ENCODE data around the gene CDC37L1.

Gene CDC37L1

DNA sequence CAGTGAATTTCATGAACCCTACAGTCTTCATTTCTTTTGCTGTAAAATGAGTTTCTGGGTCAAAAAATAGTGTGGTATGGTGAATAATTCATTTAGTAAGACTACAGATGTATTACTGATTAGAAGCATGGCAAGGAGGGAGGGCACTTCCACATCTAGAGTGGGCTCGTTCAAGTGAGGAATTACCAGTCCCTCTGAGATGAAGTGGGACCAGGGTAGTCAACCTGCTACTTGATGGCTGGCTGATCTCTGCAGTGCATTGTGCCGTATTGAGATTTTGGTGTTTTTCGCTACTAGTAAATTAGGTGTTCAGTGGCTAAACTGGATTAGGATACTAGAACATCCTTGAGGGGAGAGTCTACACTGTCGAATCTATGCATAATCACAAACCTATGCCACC is 10.8 kb downstream of the CDC37L1 start:
- TF ChIP-seq, protein P1, sequence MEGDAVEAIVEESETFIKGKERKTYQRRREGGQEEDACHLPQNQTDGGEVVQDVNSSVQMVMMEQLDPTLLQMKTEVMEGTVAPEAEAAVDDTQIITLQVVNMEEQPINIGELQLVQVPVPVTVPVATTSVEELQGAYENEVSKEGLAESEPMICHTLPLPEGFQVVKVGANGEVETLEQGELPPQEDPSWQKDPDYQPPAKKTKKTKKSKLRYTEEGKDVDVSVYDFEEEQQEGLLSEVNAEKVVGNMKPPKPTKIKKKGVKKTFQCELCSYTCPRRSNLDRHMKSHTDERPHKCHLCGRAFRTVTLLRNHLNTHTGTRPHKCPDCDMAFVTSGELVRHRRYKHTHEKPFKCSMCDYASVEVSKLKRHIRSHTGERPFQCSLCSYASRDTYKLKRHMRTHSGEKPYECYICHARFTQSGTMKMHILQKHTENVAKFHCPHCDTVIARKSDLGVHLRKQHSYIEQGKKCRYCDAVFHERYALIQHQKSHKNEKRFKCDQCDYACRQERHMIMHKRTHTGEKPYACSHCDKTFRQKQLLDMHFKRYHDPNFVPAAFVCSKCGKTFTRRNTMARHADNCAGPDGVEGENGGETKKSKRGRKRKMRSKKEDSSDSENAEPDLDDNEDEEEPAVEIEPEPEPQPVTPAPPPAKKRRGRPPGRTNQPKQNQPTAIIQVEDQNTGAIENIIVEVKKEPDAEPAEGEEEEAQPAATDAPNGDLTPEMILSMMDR (conservative IDR thresholded peaks at IDR 0.05; ENCODE audit: control insufficient read depth, insufficient read depth, low read depth, low read length), result no peak
- DNase-seq (ENCODE audit: low read depth), result no peak
- H3K4me3 ChIP-seq (ENCODE audit: control insufficient read depth, low read depth, low read length), result no peak overlapping the region

DNA sequence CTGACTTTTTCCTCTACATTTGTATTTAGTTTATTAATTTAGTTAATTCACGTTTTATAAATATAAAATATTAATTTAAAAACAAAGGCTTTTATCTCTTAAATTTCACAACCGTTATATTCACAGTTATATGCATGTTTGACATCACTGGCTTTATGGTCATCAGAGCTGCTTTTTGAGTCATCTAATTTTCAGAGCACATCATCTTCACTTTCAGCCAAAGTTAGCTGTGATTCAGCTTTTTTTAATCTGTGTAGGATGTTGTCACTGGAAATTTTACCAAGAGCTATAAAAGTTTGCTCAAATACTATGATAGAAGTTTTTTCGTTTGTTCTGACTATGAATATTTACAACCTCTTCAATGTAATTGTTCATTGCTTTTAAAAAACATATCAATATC is 12.4 kb downstream of the CDC37L1 start:
- peak; percentile 90 for DNase-seq (ENCODE audit: low read depth)
- H3K4me3 ChIP-seq (ENCODE audit: control insufficient read depth, low read depth, low read length), result no peak overlapping the region
- TF ChIP-seq, protein P1 (conservative IDR thresholded peaks at IDR 0.05; ENCODE audit: control insufficient read depth, insufficient read depth, low read depth, low read length), result no peak

DNA sequence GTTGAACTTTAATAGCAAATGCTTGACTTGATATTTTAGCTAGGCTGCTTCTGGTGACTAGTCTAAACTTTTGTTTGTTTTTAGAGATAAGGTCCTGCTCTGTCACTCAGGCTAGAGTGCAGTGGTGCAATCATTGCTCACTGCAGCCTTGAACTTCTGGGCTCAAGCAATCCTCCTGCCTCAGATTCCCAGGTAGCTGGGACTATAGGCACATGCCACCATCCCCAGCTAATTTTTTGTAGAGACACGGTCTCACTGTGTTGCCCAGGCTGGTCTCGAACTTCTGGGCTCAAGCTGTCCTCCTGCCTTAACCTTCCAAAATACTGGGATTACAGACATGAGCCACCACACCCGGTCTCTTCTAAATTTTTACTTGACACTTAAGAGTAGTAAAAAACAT is 20.7 kb downstream of the CDC37L1 start:
- H3K4me3 ChIP-seq (ENCODE audit: control insufficient read depth, low read depth, low read length), result no peak overlapping the region
- DNase-seq (ENCODE audit: low read depth), result no peak
- TF ChIP-seq, protein P1 (conservative IDR thresholded peaks at IDR 0.05; ENCODE audit: control insufficient read depth, insufficient read depth, low read depth, low read length), result no peak

DNA sequence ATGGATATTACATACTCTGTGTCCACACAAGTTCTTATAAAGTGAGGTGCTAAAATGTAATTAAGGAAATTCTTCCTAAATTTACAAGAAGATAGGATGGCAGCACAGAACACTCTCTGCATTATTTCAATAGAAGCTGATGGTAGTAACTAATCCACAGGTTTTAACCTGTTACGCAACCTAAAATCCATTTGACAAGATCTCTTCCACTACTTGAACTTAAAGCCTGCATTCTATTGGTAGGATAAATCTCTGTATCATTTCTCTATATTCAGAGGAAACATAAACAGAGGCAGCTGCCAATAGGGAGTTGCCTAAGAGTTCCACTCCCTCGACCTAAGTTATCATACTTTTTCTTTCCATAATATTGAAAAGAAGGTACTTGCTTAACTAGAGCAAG is 21.6 kb downstream of the CDC37L1 start:
- no peak overlapping the region for H3K4me3 ChIP-seq (ENCODE audit: control insufficient read depth, low read depth, low read length)
- DNase-seq (ENCODE audit: low read depth), result no peak
- TF ChIP-seq, protein P1 (conservative IDR thresholded peaks at IDR 0.05; ENCODE audit: control insufficient read depth, insufficient read depth, low read depth, low read length), result no peak

DNA sequence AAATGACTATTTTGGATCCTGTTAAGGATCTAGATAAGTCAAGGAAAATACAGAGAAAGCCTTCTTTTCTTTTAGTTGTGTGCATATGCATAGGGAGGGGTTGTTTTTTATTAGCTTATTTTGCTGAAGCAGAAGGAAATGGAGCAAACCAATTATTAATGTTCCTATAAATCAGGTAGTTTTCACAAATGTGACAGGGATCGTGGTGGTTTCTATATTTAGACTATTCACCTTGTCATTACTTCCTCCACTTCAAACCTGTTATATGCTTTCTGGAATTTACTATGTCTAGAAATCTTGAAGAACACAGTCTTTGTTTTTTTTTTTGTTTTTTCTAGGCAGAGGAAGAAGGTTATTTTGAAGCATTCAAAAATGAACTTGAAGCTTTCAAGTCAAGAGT is 22.2 kb downstream of the CDC37L1 start:
- DNase-seq (ENCODE audit: low read depth), result no peak
- H3K4me3 ChIP-seq (ENCODE audit: control insufficient read depth, low read depth, low read length), result no peak overlapping the region
- TF ChIP-seq, protein P1 (conservative IDR thresholded peaks at IDR 0.05; ENCODE audit: control insufficient read depth, insufficient read depth, low read depth, low read length), result no peak

DNA sequence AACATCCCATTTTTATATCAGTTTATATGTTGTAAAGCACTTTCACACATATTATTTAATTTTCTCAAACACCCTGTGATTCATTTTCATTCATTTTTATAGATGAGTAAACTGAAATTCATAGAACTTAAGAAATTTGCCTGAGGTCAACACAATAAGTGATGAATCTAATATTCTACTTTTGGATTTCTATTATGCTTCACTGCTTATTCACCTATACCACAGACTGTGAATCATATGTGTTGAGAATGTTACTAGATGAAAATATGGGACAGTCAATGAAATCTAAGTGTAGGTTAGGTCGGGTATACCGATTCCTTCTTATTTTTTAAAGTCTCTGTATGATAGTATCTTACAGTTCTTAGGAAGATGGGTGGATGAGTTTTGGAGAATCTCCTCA is 24.8 kb downstream of the CDC37L1 start:
- DNase-seq (ENCODE audit: low read depth), result no peak
- TF ChIP-seq, protein P1 (conservative IDR thresholded peaks at IDR 0.05; ENCODE audit: control insufficient read depth, insufficient read depth, low read depth, low read length), result no peak
- H3K4me3 ChIP-seq (ENCODE audit: control insufficient read depth, low read depth, low read length), result no peak overlapping the region

DNA sequence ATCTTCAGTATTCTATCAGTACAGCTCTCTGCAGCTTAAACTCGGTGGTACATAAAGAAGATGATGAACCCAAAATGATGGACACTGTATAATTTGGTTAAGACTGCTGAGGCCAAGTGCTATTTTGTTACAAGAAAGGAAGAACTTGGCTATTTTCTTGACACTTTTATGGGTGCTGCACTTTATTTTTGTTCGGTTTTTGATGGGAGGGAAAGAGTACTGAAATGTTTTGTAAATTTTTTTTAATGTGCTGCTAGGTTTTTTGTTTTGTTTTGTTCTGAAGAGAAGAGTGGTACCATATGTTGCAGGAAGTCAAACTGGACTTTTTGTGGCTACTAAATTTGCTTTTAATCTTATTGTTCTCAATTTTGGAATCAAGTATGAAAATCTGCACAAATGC is 26.7 kb downstream of the CDC37L1 start:
- H3K4me3 ChIP-seq (ENCODE audit: control insufficient read depth, low read depth, low read length), result no peak overlapping the region
- TF ChIP-seq, protein P1 (conservative IDR thresholded peaks at IDR 0.05; ENCODE audit: control insufficient read depth, insufficient read depth, low read depth, low read length), result no peak
- DNase-seq (ENCODE audit: low read depth), result no peak

Measured in fibroblast of mammary gland (primary cell).